ENCODE data around the gene RBM10.

Gene RBM10

GRCh38 chrX:47190445-47191269, 45.6 kb downstream of the RBM10 start:
- Histone ChIP-seq H3K27ac (ENCODE audit: low read depth, low read length) (peak overlapping the region; percentile 48; the same call in 1 of the 2 replicates), H3K9ac (ENCODE audit: low read depth, low read length) (peak overlapping the region; percentile 59)

GRCh38 chrX:47191331-47191730, 46.3 kb downstream of the RBM10 start:
- Histone ChIP-seq H3K4me3 (ENCODE audit: low read length) (peak overlapping the region; percentile 78), H3K9me3 (ENCODE audit: insufficient read depth, low read depth, low read length) (no peaks in the 10 kb centered on the region), H3K36me3 (ENCODE audit: insufficient read depth, low read length) (peaks cover 18% of the 10 kb centered on the region), H3K27me3 (ENCODE audit: insufficient read depth, low read length) (peaks cover 6% of the 10 kb centered on the region; the same call in 1 of the 2 replicates), H3K27ac (ENCODE audit: low read depth, low read length) (no peak overlapping the region), H3K9ac (ENCODE audit: low read depth, low read length) (peak overlapping the region; percentile 59), H3K4me1 (ENCODE audit: insufficient read depth, low read length) (0 out of 2 replicates have a peak, but pooled peaks cover 8% of the 10 kb centered on the region)
- WGBS = under 1% methylated on average over 23 of the region's 26 CpGs

More at GRCh38 chrX:47190445-47191269, 45.6 kb downstream of the RBM10 start:
- no peaks in the 10 kb centered on the region for H3K9me3 ChIP-seq (ENCODE audit: insufficient read depth, low read depth, low read length)
- peaks cover 6% of the 10 kb centered on the region; the same call in 1 of the 2 replicates for H3K27me3 ChIP-seq (ENCODE audit: insufficient read depth, low read length)
- 3% methylated on average over 40 of the region's 40 CpGs for WGBS
- H3K4me3 ChIP-seq (ENCODE audit: low read length) = peak overlapping the region; percentile 78
- 0 out of 2 replicates have a peak, but pooled peaks cover 2% of the 10 kb centered on the region for H3K4me1 ChIP-seq (ENCODE audit: insufficient read depth, low read length)
- H3K36me3 ChIP-seq (ENCODE audit: insufficient read depth, low read length) = peaks cover 18% of the 10 kb centered on the region

GRCh38 chrX:47191806-47192401, 46.9 kb downstream of the RBM10 start:
- H3K4me1 ChIP-seq (ENCODE audit: insufficient read depth, low read length) = 0 out of 2 replicates have a peak, but pooled peaks cover 11% of the 10 kb centered on the region
- H3K27me3 ChIP-seq (ENCODE audit: insufficient read depth, low read length) = peaks cover 6% of the 10 kb centered on the region; the same call in 1 of the 2 replicates
- peak overlapping the region; percentile 31; the same call in 1 of the 2 replicates for H3K9ac ChIP-seq (ENCODE audit: low read depth, low read length)
- peaks cover 18% of the 10 kb centered on the region for H3K36me3 ChIP-seq (ENCODE audit: insufficient read depth, low read length)
- H3K27ac ChIP-seq (ENCODE audit: low read depth, low read length) = no peak overlapping the region
- H3K9me3 ChIP-seq (ENCODE audit: insufficient read depth, low read depth, low read length) = no peaks in the 10 kb centered on the region
- WGBS = 55% methylated on average over 15 of the region's 16 CpGs
- peak overlapping the region; percentile 78 for H3K4me3 ChIP-seq (ENCODE audit: low read length)

GRCh38 chrX:47193475-47194193, 48.6 kb downstream of the RBM10 start, which contains the start of gene UBA1:
TSS of gene UBA1 (plus strand) at chrX:47193829. CDS start at chrX:47198803, 4,974 bp downstream.
- H3K9me3 ChIP-seq (ENCODE audit: insufficient read depth, low read depth, low read length) = no peaks in the 10 kb centered on the region
- peaks cover 33% of the 10 kb centered on the region for H3K36me3 ChIP-seq (ENCODE audit: insufficient read depth, low read length)
- 2% methylated on average over 50 of the region's 50 CpGs for WGBS
- peak within 1 kb of the TSS; percentile 94 for H3K4me3 ChIP-seq (ENCODE audit: low read length)
- peaks cover 21% of the 10 kb centered on the region; the same call in 1 of the 2 replicates for H3K4me1 ChIP-seq (ENCODE audit: insufficient read depth, low read length)
- peak within 1 kb of the TSS; percentile 90 for H3K27ac ChIP-seq (ENCODE audit: low read depth, low read length)
- peak within 1 kb of the TSS; percentile 97 for H3K9ac ChIP-seq (ENCODE audit: low read depth, low read length)
- peaks cover 6% of the 10 kb centered on the region; the same call in 1 of the 2 replicates for H3K27me3 ChIP-seq (ENCODE audit: insufficient read depth, low read length)

- peaks cover 21% of the 10 kb centered on the region; the same call in 1 of the 2 replicates for H3K4me1 ChIP-seq (ENCODE audit: insufficient read depth, low read length)
- peaks cover 40% of the 10 kb centered on the region for H3K36me3 ChIP-seq (ENCODE audit: insufficient read depth, low read length)
- H3K9me3 ChIP-seq (ENCODE audit: insufficient read depth, low read depth, low read length) = no peaks in the 10 kb centered on the region
- H3K9ac ChIP-seq (ENCODE audit: low read depth, low read length) = peak overlapping the region; percentile 97
- WGBS = 10% methylated on average over 14 of the region's 14 CpGs
- H3K4me3 ChIP-seq (ENCODE audit: low read length) = peak overlapping the region; percentile 94
- H3K27me3 ChIP-seq (ENCODE audit: insufficient read depth, low read length) = peaks cover 6% of the 10 kb centered on the region; the same call in 1 of the 2 replicates
- H3K27ac ChIP-seq (ENCODE audit: low read depth, low read length) = peak overlapping the region; percentile 90
Measured at GRCh38 chrX:47194194-47194787, 49.3 kb downstream of the RBM10 start.

GRCh38 chrX:47196098-47196497, 51.1 kb downstream of the RBM10 start:
- Histone ChIP-seq H3K9me3 (ENCODE audit: insufficient read depth, low read depth, low read length) (no peaks in the 10 kb centered on the region), H3K27me3 (ENCODE audit: insufficient read depth, low read length) (peaks cover 6% of the 10 kb centered on the region; the same call in 1 of the 2 replicates), H3K27ac (ENCODE audit: low read depth, low read length) (no peak overlapping the region), H3K36me3 (ENCODE audit: insufficient read depth, low read length) (peaks cover 56% of the 10 kb centered on the region), H3K4me1 (ENCODE audit: insufficient read depth, low read length) (peaks cover 21% of the 10 kb centered on the region; the same call in 1 of the 2 replicates), H3K9ac (ENCODE audit: low read depth, low read length) (no peak overlapping the region), H3K4me3 (ENCODE audit: low read length) (peak overlapping the region; percentile 27; the same call in 1 of the 2 replicates)
- WGBS = 63% methylated on average over 3 of the region's 3 CpGs

GRCh38 chrX:47197526-47197925, 52.5 kb downstream of the RBM10 start:
- WGBS = 75% methylated on average over 6 of the region's 7 CpGs
- H3K4me1 ChIP-seq (ENCODE audit: insufficient read depth, low read length) = peaks cover 21% of the 10 kb centered on the region; the same call in 1 of the 2 replicates
- H3K4me3 ChIP-seq (ENCODE audit: low read length) = peak overlapping the region; percentile 9
- H3K9ac ChIP-seq (ENCODE audit: low read depth, low read length) = peak overlapping the region; percentile 26
- peaks cover 70% of the 10 kb centered on the region for H3K36me3 ChIP-seq (ENCODE audit: insufficient read depth, low read length)
- no peaks in the 10 kb centered on the region for H3K27me3 ChIP-seq (ENCODE audit: insufficient read depth, low read length)
- H3K9me3 ChIP-seq (ENCODE audit: insufficient read depth, low read depth, low read length) = no peaks in the 10 kb centered on the region
- H3K27ac ChIP-seq (ENCODE audit: low read depth, low read length) = peak overlapping the region; percentile 55

GRCh38 chrX:47198026-47198686, 53.1 kb downstream of the RBM10 start:
- H3K36me3 ChIP-seq (ENCODE audit: insufficient read depth, low read length) = peaks cover 76% of the 10 kb centered on the region
- peak overlapping the region; percentile 26; the same call in 1 of the 2 replicates for H3K9ac ChIP-seq (ENCODE audit: low read depth, low read length)
- 77% methylated on average over 7 of the region's 10 CpGs for WGBS
- peak overlapping the region; percentile 55 for H3K27ac ChIP-seq (ENCODE audit: low read depth, low read length)
- H3K4me1 ChIP-seq (ENCODE audit: insufficient read depth, low read length) = peaks cover 21% of the 10 kb centered on the region; the same call in 1 of the 2 replicates
- no peaks in the 10 kb centered on the region for H3K9me3 ChIP-seq (ENCODE audit: insufficient read depth, low read depth, low read length)
- no peaks in the 10 kb centered on the region for H3K27me3 ChIP-seq (ENCODE audit: insufficient read depth, low read length)
- H3K4me3 ChIP-seq (ENCODE audit: low read length) = peak overlapping the region; percentile 9

- H3K4me3 ChIP-seq (ENCODE audit: low read length) = no peak overlapping the region
Measured at GRCh38 chrX:47198687-47199080, 53.7 kb downstream of the RBM10 start.

GRCh38 chrX:47199286-47199685, 54.3 kb downstream of the RBM10 start:
- H3K9me3 ChIP-seq (ENCODE audit: insufficient read depth, low read depth, low read length) = no peaks in the 10 kb centered on the region
- H3K4me1 ChIP-seq (ENCODE audit: insufficient read depth, low read length) = peaks cover 21% of the 10 kb centered on the region; the same call in 1 of the 2 replicates
- no peak overlapping the region for H3K4me3 ChIP-seq (ENCODE audit: low read length)
- H3K36me3 ChIP-seq (ENCODE audit: insufficient read depth, low read length) = peaks cover 86% of the 10 kb centered on the region
- WGBS = 97% methylated on average over 10 of the region's 10 CpGs
- no peak overlapping the region; the same call in 1 of the 2 replicates for H3K9ac ChIP-seq (ENCODE audit: low read depth, low read length)
- H3K27ac ChIP-seq (ENCODE audit: low read depth, low read length) = no peak overlapping the region
- no peaks in the 10 kb centered on the region for H3K27me3 ChIP-seq (ENCODE audit: insufficient read depth, low read length)

More at GRCh38 chrX:47198687-47199080, 53.7 kb downstream of the RBM10 start:
- Histone ChIP-seq H3K4me1 (ENCODE audit: insufficient read depth, low read length) (peaks cover 21% of the 10 kb centered on the region; the same call in 1 of the 2 replicates), H3K27me3 (ENCODE audit: insufficient read depth, low read length) (no peaks in the 10 kb centered on the region), H3K27ac (ENCODE audit: low read depth, low read length) (no peak overlapping the region), H3K9me3 (ENCODE audit: insufficient read depth, low read depth, low read length) (no peaks in the 10 kb centered on the region), H3K36me3 (ENCODE audit: insufficient read depth, low read length) (peaks cover 80% of the 10 kb centered on the region), H3K9ac (ENCODE audit: low read depth, low read length) (no peak overlapping the region)
- WGBS = 93% methylated on average over 15 of the region's 15 CpGs
